HT-29 (cell line): ENCODE results near the gene CRADD. TPM values are rescaled to one million over a fixed set of nuclear protein-coding genes. Genes with fewer than 3 reads are reported as not detected.
A peak's percentile ranks its signal among the peaks of the same experiment; 100 is the strongest.
"Not testable (repeated sequence)": the region's sequence is repeated elsewhere in the genome, so short reads cannot be mapped to it uniquely, and the experiment has no call there.

Experiments used
- DNase-seq: peaks from one replicate; pipeline ENCODE4 v3.0.0-alpha.2; 2015; ENCODE audit warnings: low spot score
- total RNA-seq: library from RNA; depleted of rRNA; stranded (reverse); fragments of >200 nt; shearing (Covaris generic); gene quantifications from 2 replicates; pipeline ENCODE4 v1.2.3, GENCODE V29; 2014

Gene CRADD
- total RNA-seq, 1 experiment from 2014 or later: 12.0 TPM

DNA sequence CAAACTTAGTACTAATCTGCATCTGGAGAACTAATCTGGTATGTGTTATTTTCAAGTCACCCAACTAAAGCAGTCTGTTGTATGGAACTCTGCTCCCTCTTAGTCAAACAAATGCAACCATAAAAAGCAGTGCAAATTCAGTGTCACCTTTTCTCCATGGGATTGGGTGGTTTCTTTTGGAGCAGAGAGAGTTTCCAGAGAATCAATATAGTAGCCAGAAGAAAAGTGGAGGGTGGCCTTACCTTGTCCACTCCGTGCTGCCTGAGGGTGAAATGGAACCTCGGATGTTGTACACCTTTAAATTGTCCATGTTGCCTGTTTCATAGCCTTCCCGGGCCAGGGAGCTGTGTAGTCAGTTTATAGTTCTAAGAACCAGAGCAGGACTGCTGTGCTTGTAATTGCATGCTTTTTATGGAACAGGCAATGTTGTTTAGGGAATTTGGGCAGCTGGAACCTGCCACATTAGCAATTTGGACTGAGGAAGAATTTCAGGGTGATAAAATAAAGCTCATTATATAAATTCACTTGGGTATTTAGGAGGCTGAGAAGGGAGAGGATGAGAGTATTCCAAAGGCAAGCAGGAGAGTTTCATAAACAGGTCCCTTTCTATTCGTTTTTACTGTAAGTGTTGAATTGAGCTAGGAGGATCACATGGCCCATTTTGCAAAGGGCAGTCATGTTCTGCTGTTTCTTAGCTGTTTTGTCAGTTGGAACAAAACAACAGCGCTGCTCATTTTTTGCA, 60.5 kb downstream of the CRADD start:
- DNase-seq: no peak

DNA sequence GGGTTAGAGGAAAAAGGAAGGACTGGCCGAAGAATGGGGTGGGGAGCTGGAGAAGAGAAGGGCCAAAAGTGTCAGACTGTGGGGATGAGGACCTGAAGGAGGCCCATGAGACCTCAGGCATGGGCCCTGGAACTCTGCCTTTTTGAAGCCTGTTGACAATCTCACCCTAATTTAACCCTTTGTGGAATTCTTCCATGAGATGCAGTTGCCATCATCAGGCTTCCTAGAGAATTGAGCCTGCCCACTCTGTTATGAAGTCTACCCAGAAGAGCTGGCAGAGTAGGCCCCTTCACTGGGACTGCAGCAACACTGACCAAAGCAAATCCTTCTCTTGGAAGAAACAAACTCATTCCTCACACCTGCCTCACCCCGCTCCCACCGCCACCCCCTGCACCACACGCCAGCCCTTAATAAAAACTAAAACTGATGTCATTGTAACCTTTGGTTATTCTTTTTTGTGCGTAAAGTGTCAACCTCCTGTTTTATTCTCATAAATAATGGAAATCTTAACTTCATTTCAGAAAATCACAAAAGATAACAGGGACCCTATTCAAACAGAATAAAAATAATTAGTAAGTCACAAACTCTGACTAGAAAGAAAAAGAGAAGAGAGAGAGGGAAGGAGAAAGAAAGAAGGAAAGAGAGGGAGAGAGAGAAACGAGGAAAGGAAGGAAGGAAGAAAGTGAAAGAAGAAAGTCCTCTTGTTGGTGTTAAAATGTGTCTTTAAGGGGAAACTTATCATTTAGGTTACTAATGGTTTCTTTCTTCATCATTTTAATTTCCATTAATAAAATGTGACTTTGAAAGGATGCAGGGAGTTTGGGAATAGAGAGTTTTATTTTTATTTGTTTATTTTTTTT, 61.3 kb downstream of the CRADD start:
- DNase-seq: no peak

GRCh38 chr12:93740751-93741150, 63.6 kb downstream of the CRADD start:
- DNase-seq: no peak

GRCh38 chr12:93741659-93742109, 64.5 kb downstream of the CRADD start:
- DNase-seq: no peak

GRCh38 chr12:93742110-93742934, 65.1 kb downstream of the CRADD start:
- DNase-seq: peak; percentile 63

- no peak for DNase-seq
Measured at GRCh38 chr12:93743229-93743998, 66.2 kb downstream of the CRADD start.

DNA sequence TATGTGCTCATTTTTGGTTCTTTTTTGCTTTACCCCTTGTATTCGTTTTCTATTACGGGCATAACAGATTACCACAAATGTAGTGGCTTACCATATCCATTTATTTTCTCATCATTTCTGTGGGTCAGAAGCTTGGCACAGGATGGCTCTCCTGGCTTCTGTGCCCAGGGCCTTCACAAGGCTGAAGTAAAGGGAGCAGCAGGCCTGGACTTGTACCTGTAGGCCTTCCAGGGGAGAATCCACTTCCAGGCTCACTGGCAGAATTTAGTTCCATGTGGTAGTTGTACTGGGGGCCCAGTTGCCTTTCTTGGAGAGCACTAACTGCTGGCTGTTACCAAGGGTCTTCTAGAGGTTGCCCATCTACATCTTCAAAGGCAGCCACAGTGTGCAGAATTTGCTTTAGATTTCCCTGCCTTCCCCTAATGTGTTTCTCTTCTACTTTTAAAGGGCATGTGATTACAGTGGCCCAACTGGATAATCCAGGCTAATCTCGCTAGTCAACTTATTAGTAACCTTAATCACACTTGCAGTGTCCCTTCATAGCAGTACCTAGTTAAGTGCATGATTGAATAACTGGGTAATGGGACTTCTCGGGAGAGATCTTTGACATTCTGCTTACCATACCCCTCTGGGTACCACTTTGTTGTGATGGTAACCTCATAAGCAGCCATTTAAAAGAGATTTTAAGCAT, 67.0 kb downstream of the CRADD start:
- no peak for DNase-seq

DNA sequence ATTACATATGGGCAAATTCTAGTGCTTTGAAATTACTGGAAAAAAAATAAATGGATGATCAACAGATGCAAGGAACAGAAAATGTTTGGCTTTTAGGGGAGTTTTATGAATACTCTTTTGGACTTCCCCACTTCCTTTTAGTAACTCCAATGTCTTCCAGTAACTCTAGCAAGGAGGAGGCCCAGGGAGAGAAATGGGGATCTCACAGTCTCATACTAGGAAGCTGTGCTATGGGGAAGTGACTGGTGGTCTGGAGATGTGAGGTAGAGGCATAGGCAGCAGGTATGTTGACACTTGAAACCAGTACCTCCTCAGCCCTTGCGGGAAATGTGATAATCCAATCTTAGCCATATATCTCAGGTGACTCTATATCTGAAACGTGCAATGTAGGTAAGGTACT, 68.1 kb downstream of the CRADD start:
- no peak for DNase-seq

- no peak for DNase-seq
Measured at GRCh38 chr12:93746572-93747168, 69.5 kb downstream of the CRADD start.

DNA sequence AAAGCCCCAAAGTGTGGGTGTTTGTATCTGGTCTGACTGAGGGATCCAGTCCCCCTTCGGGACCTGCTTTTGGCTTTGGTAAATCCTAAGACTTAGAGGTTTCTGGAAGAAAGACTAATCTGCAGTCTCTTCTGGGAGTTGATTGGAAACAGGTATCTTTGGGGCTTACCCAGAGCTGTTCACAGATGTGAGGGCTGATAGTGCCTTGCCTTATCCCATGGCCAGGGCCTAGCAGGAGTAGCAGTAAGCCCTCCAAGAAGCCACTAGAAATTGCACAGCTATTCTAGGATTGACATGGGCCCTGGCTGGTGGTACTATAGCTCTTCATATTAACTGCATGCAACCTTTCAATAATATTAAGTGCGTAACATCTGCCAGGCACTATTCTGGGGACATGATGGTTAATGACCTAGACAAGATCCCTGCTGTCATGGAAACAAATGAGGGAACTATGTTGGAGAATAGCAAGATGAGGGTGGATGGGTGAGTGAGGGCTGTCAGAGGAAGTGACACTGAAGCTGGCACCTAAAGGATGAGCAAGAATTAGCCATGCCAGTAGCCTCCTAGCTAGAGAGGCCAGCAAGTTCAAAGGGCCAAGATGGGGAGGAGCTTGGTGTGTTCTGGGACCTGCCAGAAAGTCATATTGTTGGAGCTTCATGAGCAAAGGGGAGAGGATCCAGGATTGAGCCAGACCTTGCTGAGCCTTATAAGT, 71.7 kb downstream of the CRADD start:
- DNase-seq: no peak

GRCh38 chr12:93749515-93749914, 72.3 kb downstream of the CRADD start:
- no peak for DNase-seq

DNA sequence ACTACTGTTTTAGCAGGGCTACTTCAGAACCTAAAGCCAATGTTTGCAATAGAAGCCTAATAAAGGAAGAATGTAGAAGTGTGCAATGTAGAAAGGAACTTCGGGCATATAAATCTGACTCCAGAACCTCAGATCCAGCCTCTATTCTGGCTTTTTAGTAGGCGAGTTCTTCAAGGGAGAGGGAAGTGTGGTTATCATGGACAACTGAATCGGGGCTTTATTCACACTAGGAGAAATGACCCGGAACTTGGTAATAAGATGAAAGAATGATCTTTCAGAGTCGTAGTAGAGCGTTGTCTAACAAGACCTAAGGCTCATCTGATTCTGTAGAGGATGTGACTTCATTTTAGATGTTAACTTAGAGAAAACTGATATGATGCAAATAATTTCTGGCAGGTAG, 72.9 kb downstream of the CRADD start:
- no peak for DNase-seq

- DNase-seq: no peak
Measured at GRCh38 chr12:93751864-93752610, 74.9 kb downstream of the CRADD start.

- DNase-seq: no peak
Measured at GRCh38 chr12:93753285-93753684, 76.1 kb downstream of the CRADD start.

DNA sequence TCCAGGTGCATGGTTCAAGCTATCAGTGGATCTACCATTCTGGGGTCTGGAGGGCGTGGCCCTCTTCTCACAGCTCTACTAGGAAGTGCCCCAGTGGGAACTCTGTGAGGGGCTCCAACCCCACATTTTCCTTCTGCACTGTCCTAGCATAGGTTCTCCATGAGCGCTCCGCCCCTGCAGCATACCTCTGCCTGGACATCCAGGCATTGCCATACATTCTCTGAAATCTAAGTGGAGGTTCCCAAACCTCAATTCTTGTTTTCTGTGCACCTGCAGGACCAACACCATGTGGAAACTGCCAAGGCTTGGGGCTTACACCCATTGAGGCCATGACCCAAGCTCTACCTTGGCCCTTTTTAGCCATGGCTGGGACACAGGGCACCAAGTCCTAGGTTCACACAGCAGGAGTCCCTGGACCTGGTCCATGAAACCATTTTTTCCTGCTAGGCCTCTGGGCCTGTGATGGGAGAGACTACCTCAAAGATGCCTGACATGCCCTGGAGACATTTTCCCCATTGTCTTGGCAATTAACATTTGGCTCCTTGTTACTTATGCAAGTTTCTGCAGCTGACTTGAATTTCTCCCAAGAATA, 76.8 kb downstream of the CRADD start:
- DNase-seq: no peak

- not testable (repeated sequence) for DNase-seq
Measured at GRCh38 chr12:93754859-93755258, 77.7 kb downstream of the CRADD start.

DNA sequence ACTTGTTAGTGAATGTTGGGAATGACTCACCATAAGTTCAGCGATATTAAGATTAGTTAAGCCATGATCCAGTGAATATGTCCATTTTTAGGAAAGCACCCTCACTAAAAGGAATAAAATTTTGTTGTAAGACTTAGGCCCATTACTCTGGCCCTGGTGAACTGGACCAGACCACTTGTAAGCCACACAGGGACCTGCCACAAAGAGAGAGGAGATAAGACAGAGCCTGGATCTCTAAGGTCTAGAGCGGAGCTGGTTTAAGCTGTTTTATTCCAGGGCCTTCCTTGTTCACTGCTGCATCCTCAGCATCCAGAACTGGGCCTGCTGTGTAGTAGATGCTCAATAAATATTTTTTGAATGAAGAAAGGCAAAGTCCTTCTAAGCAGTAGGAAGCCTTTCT, 79.1 kb downstream of the CRADD start:
- no peak for DNase-seq
